Stomach (tissue), 4 donors: ENCODE results near the gene CACNA1E.

ENCODE experiments used
- CTCF ChIP-seq, 7 experiments: fragments of 450-650 bp in 4 of 7; fragments of 200-600 bp in 3 of 7; sonication (generic) in 3 of 7; IDR thresholded peaks; one replicate each; pipeline ENCODE4 v1.5.1; 2016 to 2019; ENCODE audit warnings: antibody characterized with exemption in 7 of 7, control low read depth in 2 of 7, mild to moderate bottlenecking in 1 of 7
- EP300 ChIP-seq: sonication (generic); formaldehyde crosslinking; IDR thresholded peaks from one replicate; pipeline ENCODE4 v1.6.1; 2017; ENCODE audit warnings: antibody characterized with exemption
- POLR2A ChIP-seq, 4 donors: fragments of 450-650 bp; IDR thresholded peaks; one replicate each; pipeline ENCODE4 v1.6.1; 2016; ENCODE audit warnings: antibody characterized with exemption in 4 of 4, control low read depth in 2 of 4, mild to moderate bottlenecking in 1 of 4, moderate library complexity in 1 of 4
- POLR2AphosphoS5 ChIP-seq, 3 donors: sonication (generic); formaldehyde crosslinking; IDR thresholded peaks; one replicate each; pipeline ENCODE4 v1.6.1; 2016; ENCODE audit warnings: antibody characterized with exemption in 3 of 3

DNA sequence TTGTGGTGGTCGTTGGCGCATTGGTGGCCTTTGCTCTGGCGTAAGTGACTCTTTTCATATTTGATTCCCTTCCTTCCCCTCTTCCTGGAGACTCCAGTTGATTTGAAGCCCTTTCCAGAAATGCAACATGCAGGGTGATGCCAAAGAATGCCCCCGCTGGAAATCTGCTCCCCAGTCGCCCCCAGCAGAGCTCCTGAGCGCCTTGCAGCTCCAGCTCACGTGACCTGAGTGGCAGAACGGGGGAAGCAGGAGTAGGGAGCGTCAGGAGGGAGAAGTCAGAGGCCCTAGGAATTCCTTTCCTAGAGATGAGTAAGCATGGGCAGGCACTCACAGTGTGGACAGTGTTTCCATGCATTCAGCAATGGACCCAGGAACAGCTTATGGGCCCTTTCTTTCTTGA is 255.9 kb downstream of the CACNA1E start:
- TF ChIP-seq CTCF (IDR thresholded peaks at IDR 0.05) (no peak), POLR2A (IDR thresholded peaks at IDR 0.05) (no peak), EP300 (no peak), POLR2AphosphoS5 (IDR thresholded peaks at IDR 0.05) (no peak)
